Smooth muscle cell (in vitro differentiated cells): ENCODE data around the gene CHCHD6. TPM values are rescaled to one million over a fixed set of nuclear protein-coding genes. Genes with fewer than 3 reads are reported as not detected.

Experiments used
- DNase-seq: peaks from one replicate; lab custom pipeline; 2025; ENCODE audit not compliant: unreplicated experiment; lab: John Stamatoyannopoulos, UW
- H2AFZ ChIP-seq: fragments of 200-600 bp; sonication (generic); 2 replicates; pipeline ENCODE4 v1.6.0; 2016; ENCODE audit warnings: antibody characterized with exemption, low read depth, mild to moderate bottlenecking
- H3F3A ChIP-seq: fragments of 200-600 bp; sonication (generic); 2 replicates; pipeline ENCODE4 v1.6.0; 2017; ENCODE audit warnings: antibody characterized with exemption, low read depth
- H3K27ac ChIP-seq: fragments of 200-600 bp; sonication (generic); 2 replicates; pipeline ENCODE4 v1.5.1; 2016; ENCODE audit warnings: low read depth, mild to moderate bottlenecking
- H3K27me3 ChIP-seq: fragments of 200-600 bp; sonication (generic); 2 replicates; pipeline ENCODE4 v1.6.1; 2016; ENCODE audit warnings: low read depth, mild to moderate bottlenecking
- H3K36me3 ChIP-seq: fragments of 200-600 bp; sonication (generic); 2 replicates; pipeline ENCODE4 v1.5.1; 2016; ENCODE audit warnings: low read depth
- H3K4me1 ChIP-seq: fragments of 200-600 bp; sonication (generic); 2 replicates; pipeline ENCODE4 v1.5.1; 2016; ENCODE audit warnings: low read depth
- H3K4me2 ChIP-seq: fragments of 200-600 bp; sonication (generic); 2 replicates; pipeline ENCODE4 v1.6.0; 2016; ENCODE audit warnings: mild to moderate bottlenecking
- H3K4me3 ChIP-seq: fragments of 200-600 bp; sonication (generic); 2 replicates; pipeline ENCODE4 v1.5.1; 2016; ENCODE audit warnings: mild to moderate bottlenecking
- H3K79me2 ChIP-seq: fragments of 200-600 bp; sonication (generic); 2 replicates; pipeline ENCODE4 v1.6.0; 2016; ENCODE audit warnings: low read depth, mild to moderate bottlenecking
- H3K9ac ChIP-seq: fragments of 200-600 bp; sonication (generic); 2 replicates; pipeline ENCODE4 v1.6.0; 2016; ENCODE audit warnings: low read depth
- H3K9me3 ChIP-seq: fragments of 200-600 bp; sonication (generic); replicated peaks from 2 replicates; pipeline ENCODE4 v1.5.1; 2016; ENCODE audit warnings: low read depth
- H4K20me1 ChIP-seq: fragments of 200-600 bp; sonication (generic); 2 replicates; pipeline ENCODE4 v1.6.0; 2016; ENCODE audit warnings: low read depth
- WGBS: methylation state at CpG from one replicate; pipeline ENCODE4 v1.1.7; 2016; ENCODE audit warnings: low lambda C conversion rate; 5-methylcytosine and 5-hydroxymethylcytosine counted together
- polyA plus RNA-seq: library from polyadenylated mRNA; unstranded; fragments of >200 nt; fragmentation: Nextera tagmentation; extraction: Ambion mirVana; gene quantifications from 2 replicates; pipeline ENCODE4 v1.2.1, GENCODE V29; 2016
- total RNA-seq: library from RNA; depleted of rRNA; stranded (reverse); fragments of >200 nt; gene quantifications from 2 replicates; pipeline ENCODE4 v1.2.3, GENCODE V29; 2014
- TF ChIP-seq, protein P1 (sequence below): fragments of 200-600 bp; sonication (generic); IDR thresholded peaks from 2 replicates; pipeline ENCODE4 v1.5.1; 2017; ENCODE audit warnings: borderline replicate concordance, mild to moderate bottlenecking, antibody characterized with exemption; ENCODE audit not compliant: insufficient read depth, poor library complexity, severe bottlenecking

Gene CHCHD6
- total and polyA plus RNA-seq, 2 experiments from 2014 or later = 6.7 to 27.2 TPM

GRCh38 chr3:126908752-126909275 lies 204.8 kb downstream of the CHCHD6 start:
- H3K4me2 ChIP-seq = no peak overlapping the region
- no peak overlapping the region for H2AFZ ChIP-seq
- H3K9me3 ChIP-seq = no peaks in the 10 kb centered on the region
- no peaks in the 10 kb centered on the region for H4K20me1 ChIP-seq
- no peak overlapping the region for H3K27ac ChIP-seq
- H3K27me3 ChIP-seq = no peaks in the 10 kb centered on the region
- no peaks in the 10 kb centered on the region for H3K36me3 ChIP-seq
- TF ChIP-seq, protein P1, sequence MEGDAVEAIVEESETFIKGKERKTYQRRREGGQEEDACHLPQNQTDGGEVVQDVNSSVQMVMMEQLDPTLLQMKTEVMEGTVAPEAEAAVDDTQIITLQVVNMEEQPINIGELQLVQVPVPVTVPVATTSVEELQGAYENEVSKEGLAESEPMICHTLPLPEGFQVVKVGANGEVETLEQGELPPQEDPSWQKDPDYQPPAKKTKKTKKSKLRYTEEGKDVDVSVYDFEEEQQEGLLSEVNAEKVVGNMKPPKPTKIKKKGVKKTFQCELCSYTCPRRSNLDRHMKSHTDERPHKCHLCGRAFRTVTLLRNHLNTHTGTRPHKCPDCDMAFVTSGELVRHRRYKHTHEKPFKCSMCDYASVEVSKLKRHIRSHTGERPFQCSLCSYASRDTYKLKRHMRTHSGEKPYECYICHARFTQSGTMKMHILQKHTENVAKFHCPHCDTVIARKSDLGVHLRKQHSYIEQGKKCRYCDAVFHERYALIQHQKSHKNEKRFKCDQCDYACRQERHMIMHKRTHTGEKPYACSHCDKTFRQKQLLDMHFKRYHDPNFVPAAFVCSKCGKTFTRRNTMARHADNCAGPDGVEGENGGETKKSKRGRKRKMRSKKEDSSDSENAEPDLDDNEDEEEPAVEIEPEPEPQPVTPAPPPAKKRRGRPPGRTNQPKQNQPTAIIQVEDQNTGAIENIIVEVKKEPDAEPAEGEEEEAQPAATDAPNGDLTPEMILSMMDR = no peak
- WGBS = 83% methylated on average over 12 of the region's 12 CpGs
- H3K4me3 ChIP-seq = no peak overlapping the region
- H3K79me2 ChIP-seq = no peaks in the 10 kb centered on the region
- H3K9ac ChIP-seq = no peak overlapping the region
- no peaks in the 10 kb centered on the region for H3F3A ChIP-seq
- DNase-seq = no peak
- no peaks in the 10 kb centered on the region for H3K4me1 ChIP-seq

DNA sequence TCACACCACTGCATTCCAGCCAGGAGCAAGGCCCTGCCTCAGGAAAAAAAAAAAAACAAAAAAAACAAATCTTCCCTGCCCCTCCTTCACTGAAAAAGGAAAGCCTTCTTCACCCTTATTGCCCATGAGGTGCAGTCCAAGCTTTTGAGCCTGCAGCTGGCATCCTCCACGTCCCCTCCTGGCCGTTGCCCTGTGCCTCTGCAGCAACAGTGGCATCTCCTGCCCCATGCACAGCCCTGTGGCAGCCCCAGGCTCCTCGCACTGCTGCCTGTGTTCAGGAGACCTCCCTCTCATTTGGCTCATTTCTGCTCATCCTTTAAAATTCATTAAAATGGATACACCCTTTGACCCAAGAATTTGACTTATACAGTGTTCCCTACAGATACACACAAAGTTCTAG lies 206.2 kb downstream of the CHCHD6 start:
- DNase-seq = no peak
- Histone ChIP-seq H3F3A (no peaks in the 10 kb centered on the region), H3K4me2 (no peak overlapping the region), H3K36me3 (no peaks in the 10 kb centered on the region), H3K27ac (no peak overlapping the region), H3K9ac (no peak overlapping the region), H3K27me3 (no peaks in the 10 kb centered on the region), H4K20me1 (no peaks in the 10 kb centered on the region), H2AFZ (no peak overlapping the region), H3K79me2 (no peaks in the 10 kb centered on the region), H3K4me3 (no peak overlapping the region), H3K9me3 (no peaks in the 10 kb centered on the region), H3K4me1 (no peaks in the 10 kb centered on the region)
- TF ChIP-seq, protein P1 = no peak
- 98% methylated on average over 3 of the region's 3 CpGs for WGBS

- no peak overlapping the region for H3K4me3 ChIP-seq
- TF ChIP-seq, protein P1 = no peak
- DNase-seq = no peak
- H3K9ac ChIP-seq = no peak overlapping the region
- H3K9me3 ChIP-seq = no peaks in the 10 kb centered on the region
- no peak overlapping the region for H3K4me2 ChIP-seq
- peak overlapping the region; percentile 77 for H3K27ac ChIP-seq
- no peaks in the 10 kb centered on the region for H4K20me1 ChIP-seq
- H2AFZ ChIP-seq = no peak overlapping the region
- no peaks in the 10 kb centered on the region for H3K27me3 ChIP-seq
- no peaks in the 10 kb centered on the region for H3K36me3 ChIP-seq
- no peaks in the 10 kb centered on the region for H3F3A ChIP-seq
- no peaks in the 10 kb centered on the region for H3K4me1 ChIP-seq
- 67% methylated on average over 15 of the region's 15 CpGs for WGBS
- H3K79me2 ChIP-seq = no peaks in the 10 kb centered on the region
These were observed 207.4 kb downstream of the CHCHD6 start for GRCh38 chr3:126911162-126912026.
